Glomerular endothelial cell (primary cell): ENCODE results near the gene SLC25A21. TPM values are rescaled to one million over a fixed set of nuclear protein-coding genes. Genes with fewer than 3 reads are reported as not detected.
"Not testable (repeated sequence)": the region's sequence is repeated elsewhere in the genome, so short reads cannot be mapped to it uniquely, and the experiment has no call there.

Experiments
- DNase-seq: peaks from one replicate; pipeline ENCODE4 v3.0.0-alpha.2; 2011; ENCODE audit warnings: low read depth, low spot score; ENCODE audit errors: extremely low read depth
- total RNA-seq: library from RNA; depleted of rRNA; stranded (reverse); fragments of >200 nt; gene quantifications from 2 replicates; pipeline ENCODE4 v1.2.3, GENCODE V29; 2015

SLC25A21 gene
- total RNA-seq, 1 donor from 2014 or later, result 0.58 TPM

- no peak for DNase-seq
Measured at GRCh38 chr14:36746872-36747271, 425.5 kb downstream of the SLC25A21 start.

GRCh38 chr14:36741858-36742257 lies 430.5 kb downstream of the SLC25A21 start:
- DNase-seq, result no peak

- no peak for DNase-seq
Measured at GRCh38 chr14:36738269-36738668, 434.1 kb downstream of the SLC25A21 start.

GRCh38 chr14:36726128-36726527 lies 446.3 kb downstream of the SLC25A21 start:
- no peak for DNase-seq

GRCh38 chr14:36724162-36724561 lies 448.2 kb downstream of the SLC25A21 start:
- DNase-seq, result no peak

- no peak for DNase-seq
Measured at GRCh38 chr14:36723530-36723929, 448.9 kb downstream of the SLC25A21 start.

GRCh38 chr14:36721877-36722276 lies 450.5 kb downstream of the SLC25A21 start:
- no peak for DNase-seq

- no peak for DNase-seq
Measured at GRCh38 chr14:36720657-36721056, 451.7 kb downstream of the SLC25A21 start.

- no peak for DNase-seq
Measured at GRCh38 chr14:36719823-36720222, 452.6 kb downstream of the SLC25A21 start.

- no peak for DNase-seq
Measured at GRCh38 chr14:36718216-36718615, 454.2 kb downstream of the SLC25A21 start.

GRCh38 chr14:36717363-36717762 lies 455.0 kb downstream of the SLC25A21 start:
- DNase-seq, result no peak

- no peak for DNase-seq
Measured at GRCh38 chr14:36716614-36717184, 455.7 kb downstream of the SLC25A21 start.

- no peak for DNase-seq
Measured at GRCh38 chr14:36713960-36714703, 458.3 kb downstream of the SLC25A21 start.

GRCh38 chr14:36707570-36707969 lies 464.8 kb downstream of the SLC25A21 start:
- no peak for DNase-seq

GRCh38 chr14:36702474-36702873 lies 469.9 kb downstream of the SLC25A21 start:
- DNase-seq, result no peak

GRCh38 chr14:36701132-36701531 lies 471.3 kb downstream of the SLC25A21 start:
- no peak for DNase-seq

GRCh38 chr14:36700651-36701050 lies 471.8 kb downstream of the SLC25A21 start:
- DNase-seq, result no peak

GRCh38 chr14:36699420-36699819 lies 473.0 kb downstream of the SLC25A21 start:
- DNase-seq, result not testable (repeated sequence)

GRCh38 chr14:36690311-36691040 lies 481.9 kb downstream of the SLC25A21 start:
- no peak for DNase-seq

- DNase-seq, result no peak
Measured at GRCh38 chr14:36684946-36685345, 487.5 kb downstream of the SLC25A21 start.

- DNase-seq, result no peak
Measured at GRCh38 chr14:36683083-36683724, 489.2 kb downstream of the SLC25A21 start.
